K562 (cell line): ENCODE measurements around the gene RNF223. TPM values are rescaled to one million over a fixed set of nuclear protein-coding genes. Genes with fewer than 3 reads are reported as not detected.

ENCODE experiments used
- ATAC-seq: fragments of 200-7000 bp; cut with Tn5 transposase; 3 replicates; pipeline ENCODE4 v1.9.1; 2020; ENCODE audit warnings: moderate library complexity
- BruUV-seq: library from RNA; stranded (reverse); fragments of 400-500 nt; replicated peaks from 2 replicates; lab custom pipeline; 2021; lab: Mats Ljungman, UMichigan
- CTCF ChIA-PET: fragments of 300-600 bp; formaldehyde crosslinking; extraction: SDS; loops from one replicate; lab custom pipeline; 2021; ENCODE audit warnings: low intra/inter-chr PET ratio; lab: Yijun Ruan, JAX
- POLR2A ChIA-PET: fragments of 300-600, 350-650 bp; sonication (Branson Sonifier 250); formaldehyde crosslinking; extraction: SDS; loops from one replicate; lab custom pipeline; 2021; ENCODE audit warnings: antibody characterized with exemption, inconsistent platforms; lab: Yijun Ruan, JAX
- DNase-seq, 4 experiments: peaks; one replicate each; pipeline versions ENCODE4 v3.0.0 to v3.0.0-alpha.2; 2011 to 2018; ENCODE audit warnings: low spot score in 3 of 4, mixed read lengths in 3 of 4; ENCODE audit errors: extremely low read depth in 1 of 4
- FAIRE-seq: peaks from 2 replicates; lab custom pipeline; 2011; peaks lifted over from hg19 to GRCh38; lab: Jason Lieb, UNC
- H2AFZ ChIP-seq: 2 replicates; pipeline ENCODE4 v1.6.0; 2011; ENCODE audit warnings: low read depth, low read length, control low read depth, inconsistent platforms
- H3K27ac ChIP-seq: fragments of 200-600 bp; 3 replicates; pipeline ENCODE4 v1.8.0; 2011; ENCODE audit warnings: low read depth, mild to moderate bottlenecking, control low read depth, inconsistent platforms, low read length, moderate library complexity, mixed read lengths; ENCODE audit errors: extremely low read depth
- H3K27me3 ChIP-seq, 2 experiments: fragments of 300-600 bp in 1 of 2; 2 replicates in 1 of 2; 3 replicates in 1 of 2; pipeline versions ENCODE4 v1.6.0 to v1.8.0; 2011; ENCODE audit warnings: inconsistent platforms in 2 of 2, low read length in 2 of 2, mild to moderate bottlenecking in 1 of 2, mixed read lengths in 1 of 2, moderate library complexity in 1 of 2; ENCODE audit not compliant: control insufficient read depth in 2 of 2, insufficient read depth in 2 of 2
- H3K36me3 ChIP-seq: fragments of 300-600 bp; 3 replicates; pipeline ENCODE4 v1.8.0; 2011; ENCODE audit warnings: mild to moderate bottlenecking, low read length, inconsistent platforms; ENCODE audit not compliant: control insufficient read depth, insufficient read depth
- H3K4me1 ChIP-seq, 2 experiments: fragments of 200-600 bp in 1 of 2; replicated peaks in 1 of 2; 2 replicates in 1 of 2; 3 replicates in 1 of 2; pipeline versions ENCODE4 v1.5.1 to v1.8.0; 2011; ENCODE audit warnings: inconsistent platforms in 2 of 2, low read length in 2 of 2, mild to moderate bottlenecking in 1 of 2, mixed read lengths in 1 of 2, moderate library complexity in 1 of 2; ENCODE audit not compliant: control insufficient read depth in 2 of 2, insufficient read depth in 2 of 2
- H3K4me2 ChIP-seq: 2 replicates; pipeline ENCODE4 v1.6.1; 2011; ENCODE audit warnings: low read length, control low read depth, inconsistent platforms, mixed read lengths; ENCODE audit not compliant: insufficient read depth
- H3K4me3 ChIP-seq: fragments of 200-600 bp; sonication (generic), shearing (Covaris generic); 2 replicates; pipeline ENCODE4 v1.5.1; 2016; ENCODE audit warnings: control low read depth, inconsistent platforms
- H3K79me2 ChIP-seq: fragments of 200-600 bp; 3 replicates; pipeline ENCODE4 v1.8.0; 2011; ENCODE audit warnings: low read length, inconsistent platforms; ENCODE audit not compliant: control insufficient read depth, insufficient read depth
- H3K9ac ChIP-seq, 2 experiments: 2 replicates each; pipeline versions ENCODE4 v1.6.0 to v1.6.1; 2011; ENCODE audit warnings: low read depth in 2 of 2, low read length in 2 of 2, control low read depth in 1 of 2, inconsistent platforms in 1 of 2, mild to moderate bottlenecking in 1 of 2, mixed read lengths in 1 of 2; ENCODE audit not compliant: insufficient read depth in 1 of 2
- H3K9me1 ChIP-seq: one replicate; pipeline ENCODE4 v1.6.0; 2011; ENCODE audit warnings: inconsistent platforms, mild to moderate bottlenecking, low read length, moderate library complexity; ENCODE audit not compliant: control insufficient read depth, insufficient read depth
- H3K9me3 ChIP-seq: replicated peaks from 2 replicates; pipeline ENCODE4 v1.5.1; 2011; ENCODE audit warnings: low read depth, low read length, inconsistent platforms; ENCODE audit not compliant: control insufficient read depth, insufficient read depth
- H4K20me1 ChIP-seq: replicated peaks from 2 replicates; pipeline ENCODE4 v1.6.1; 2011; ENCODE audit warnings: low read length, inconsistent platforms, mixed read lengths; ENCODE audit not compliant: control insufficient read depth, insufficient read depth
- BRCA1 ChIP-seq, 2 experiments: fragments of 450-650 bp in 1 of 2; sonication (generic) in 1 of 2; formaldehyde crosslinking in 1 of 2; IDR thresholded peaks; 2 replicates each; pipeline versions ENCODE4 v1.5.0 to v1.6.1; 2017 to 2020; ENCODE audit warnings: mild to moderate bottlenecking in 1 of 2, missing genetic modification reagents in 1 of 2
- CBFA2T2 ChIP-seq: fragments of 450-650 bp; conservative IDR thresholded peaks from 2 replicates; pipeline ENCODE4 v1.6.1; 2017; ENCODE audit warnings: mild to moderate bottlenecking
- CBX3 ChIP-seq, 2 experiments: IDR thresholded peaks; 1 replicate in 1 of 2; 2 replicates in 1 of 2; pipeline ENCODE4 v1.6.1; 2012; ENCODE audit warnings: inconsistent platforms in 2 of 2, low read length in 2 of 2, borderline replicate concordance in 1 of 2, control low read depth in 1 of 2
- DEAF1 ChIP-seq: fragments of 450-650 bp; formaldehyde crosslinking; IDR thresholded peaks from 2 replicates; pipeline ENCODE4 v1.4.0; 2020; ENCODE audit warnings: mild to moderate bottlenecking, moderate library complexity
- FOXK2 ChIP-seq, 2 experiments: fragments of 450-650 bp; IDR thresholded peaks in 1 of 2; conservative IDR thresholded peaks in 1 of 2; 2 replicates each; pipeline ENCODE4 v1.6.1; 2016; ENCODE audit warnings: low read depth in 2 of 2, mild to moderate bottlenecking in 1 of 2
- TEAD2 ChIP-seq: fragments of 450-650 bp; IDR thresholded peaks from 2 replicates; pipeline ENCODE4 v1.6.1; 2016; ENCODE audit warnings: missing genetic modification characterization, control low read depth, missing compliant biosample characterization
- ZBTB11 ChIP-seq, 3 experiments: fragments of 200-800 bp in 1 of 3; fragments of 250-450 bp in 1 of 3; fragments of 450-650 bp in 1 of 3; sonication (Bioruptor Pico) in 1 of 3; sonication (Bioruptor generic) in 1 of 3; formaldehyde crosslinking in 1 of 3; IDR thresholded peaks; 2 replicates each; pipeline versions ENCODE4 v1.6.1 to v1.8.0; 2016 to 2022; ENCODE audit warnings: mild to moderate bottlenecking in 2 of 3, missing genetic modification characterization in 2 of 3, missing compliant biosample characterization in 1 of 3, moderate library complexity in 1 of 3
- ZMIZ1 ChIP-seq, 2 experiments: fragments of 150-350 bp in 1 of 2; IDR thresholded peaks; 2 replicates each; pipeline ENCODE4 v1.6.1; 2012 to 2016; ENCODE audit warnings: low read depth in 2 of 2, low read length in 2 of 2, mild to moderate bottlenecking in 1 of 2, moderate library complexity in 1 of 2
- ZSCAN32 ChIP-seq: fragments of 450-650 bp; formaldehyde crosslinking; IDR thresholded peaks from 2 replicates; pipeline ENCODE4 v1.4.0; 2020; ENCODE audit warnings: mild to moderate bottlenecking, moderate library complexity
- WGBS: fragments of 100-300 bp; shearing (Covaris generic); methylation state at CpG from one replicate; pipeline ENCODE4 v1.1.6; 2016; ENCODE audit warnings: low coverage, mixed read lengths; ENCODE audit not compliant: insufficient coverage; ENCODE audit errors: missing lambda C conversion rate; 5-methylcytosine and 5-hydroxymethylcytosine counted together
- in situ Hi-C: fragments of 300-500 bp; cut with MboI; formaldehyde crosslinking; loops from 4 replicates; pipeline ENCODE4 v1.15.0; 2018; ENCODE audit warnings: inconsistent platforms, mixed read lengths
- intact Hi-C: fragments of 100-400 bp; cut with micrococcal nuclease; formaldehyde crosslinking; loops from 2 replicates; pipeline ENCODE4 v1.14.2; 2022
- polyA plus RNA-seq, 8 experiments: library from polyadenylated mRNA; depleted of rRNA in 4 of 8; stranded (reverse) in 5 of 8; unstranded in 3 of 8; fragments of >200 nt; fragmentation: Nextera tagmentation in 2 of 8; fragmentation: Illumina TruSeq in 1 of 8; extraction: Ambion mirVana in 2 of 8; extraction: Trizol in 1 of 8; gene quantifications; 2 replicates each; pipeline versions ENCODE4 v1.2.1 to v1.2.3, GENCODE V29; 2011 to 2014; ENCODE audit warnings: inconsistent platforms in 1 of 8, missing spikeins in 1 of 8
- total RNA-seq, 7 experiments: library from RNA; depleted of rRNA in 6 of 7; stranded (reverse); fragments of >200 nt in 6 of 7; fragmentation: Illumina TruSeq in 2 of 7; extraction: Trizol in 2 of 7; gene quantifications; 2 replicates each; pipeline versions ENCODE4 v1.2.1 to v1.2.3, GENCODE V29; 2011 to 2021; ENCODE audit warnings: low replicate concordance in 1 of 7

Gene RNF223
- total and polyA plus RNA-seq, 9 of the 15 experiments (the other 6 are each of a cell fraction or from before 2014, with no cell fraction given): 0.04 to 0.32 TPM; not detected in 7

GRCh38 chr1:1080951-1081310 lies 6.8 kb upstream of the RNF223 start (continued):
- no peak for TF ChIP-seq DEAF1 (CRISPR knock-in tag)

- peaks cover 12 to 66% of the 10 kb centered on the region in 2 experiments for H3K4me1 ChIP-seq
- no peak overlapping the region for H3K27ac ChIP-seq
- DNase-seq (peak; percentile 74 to 90 (median 88)), FAIRE-seq (peak; percentile 73), ATAC-seq (peak; percentile 88)
- peaks cover 11% of the 10 kb centered on the region; the same call in 1 of the 3 replicates for H3K36me3 ChIP-seq
- H3K9ac ChIP-seq: peak overlapping the region; percentile 28 to 89; a peak in 3 of 4 replicates
- POLR2A ChIA-PET: interaction anchor here (0.7 to 1.1 kb wide), 2 partner anchors 21 to 176 kb away, joined by 4 read pairs; no protein-coding TSS in a partner anchor
- CTCF ChIA-PET: no interaction called here
- in situ Hi-C loops (no loop called here), intact Hi-C loops (no loop called here)
- H3K9me3 ChIP-seq: no peaks in the 10 kb centered on the region; the same call in 1 of the 2 replicates
- no peaks in the 10 kb centered on the region for H4K20me1 ChIP-seq
- WGBS: 5% methylated on average over 16 of the region's 23 CpGs
- H3K4me2 ChIP-seq: peak overlapping the region; percentile 87
- H3K27me3 ChIP-seq: peaks cover 0 to under 1% of the 10 kb centered on the region in 2 experiments; a peak in 1 of 5 replicates
- peak overlapping the region; percentile 75 for H2AFZ ChIP-seq
- H3K4me3 ChIP-seq: peak overlapping the region; percentile 21
- H3K9me1 ChIP-seq: no peaks in the 10 kb centered on the region
- H3K79me2 ChIP-seq: no peaks in the 10 kb centered on the region
- BruUV-seq: no TSS peak
- TF ChIP-seq CBX3 (IDR thresholded peaks at IDR 0.05; ENCODE audit: borderline replicate concordance in 1 of 2, low read length in 2 of 2) (no peak), ZSCAN32 (CRISPR knock-in tag) (no peak), TEAD2 (no peak), BRCA1 (IDR thresholded peaks at IDR 0.05) (no peak), BRCA1 (CRISPR knock-in tag; IDR thresholded peaks at IDR 0.05) (no peak), ZMIZ1 (IDR thresholded peaks at IDR 0.05; ENCODE audit: low read depth in 2 of 2, low read length in 2 of 2) (no peak), FOXK2 (conservative IDR thresholded peaks at IDR 0.05 in 1 of 2, IDR thresholded peaks at IDR 0.05 in 1 of 2; ENCODE audit: low read depth in 2 of 2) (no peak), ZBTB11 (CRISPR knock-in tag; IDR thresholded peaks at IDR 0.05) (no peak), CBFA2T2 (peak; percentile 72)
Measured at GRCh38 chr1:1080122-1080757, 6.1 kb upstream of the RNF223 start.
